Parietal lobe (tissue), 2 donors: Measurements from ENCODE around the gene TSBP1. TPM values are rescaled to one million over a fixed set of nuclear protein-coding genes. Genes with fewer than 3 reads are reported as not detected.

ENCODE experiments used
- small RNA-seq: library from RNA; depleted of rRNA; stranded (forward); fragments of <200 nt; gene quantifications from one replicate; pipeline ENCODE3, GENCODE V24; 2014; ENCODE audit warnings: low replicate concordance
- total RNA-seq: library from RNA; depleted of rRNA; stranded (reverse); fragments of >200 nt; gene quantifications from one replicate; pipeline ENCODE4 v1.2.3, GENCODE V29; 2014

The TSBP1 gene
- total RNA-seq, result not detected

GRCh38 chr6:32371803-32372202 is at the start of gene TSBP1:
TSBP1 (minus strand) TSS chr6:32371903; CDS start chr6:32371706, 197 bp downstream.

DNA sequence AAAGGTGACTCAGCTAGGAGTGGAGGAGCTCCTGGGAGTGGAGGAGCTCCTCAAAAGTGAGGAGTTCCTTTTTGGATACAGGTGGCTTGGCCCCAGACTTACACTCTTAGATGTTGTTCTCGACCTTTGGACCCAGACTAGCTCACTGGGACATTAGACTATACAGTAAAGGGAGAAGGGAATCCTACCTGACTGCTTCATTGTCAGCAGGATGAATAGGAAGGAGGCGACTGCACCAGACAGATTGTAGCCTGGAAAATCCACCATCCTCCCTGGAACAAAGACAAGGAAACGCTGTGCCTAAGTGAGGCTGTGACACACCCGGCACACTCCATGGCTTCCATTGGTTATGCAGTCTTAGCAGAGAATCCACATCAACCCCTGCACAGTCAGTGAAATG is 35.2 kb upstream of the TSBP1 start, which contains the start of gene BTNL2:
Gene BTNL2, minus strand, starts transcription at position 325 of the 400 bp plus-strand sequence. Its CDS starts 58 bp downstream, at position 267.

Small RNA genes lying within 50 kb of the gene (small RNA-seq; reads per million reads assigned to genes)
- not detected for gene RNU6-603P

Other genes with a start within 250 kb of the TSBP1 start
- gene ATF6B, start 243.7 kb downstream of the TSBP1 start, total RNA-seq, result 31.6 TPM
- gene FKBPL, start 241.6 kb downstream of the TSBP1 start, total RNA-seq, result 3.1 TPM
- 1.9 TPM for gene PRRT1, start 220.0 kb downstream of the TSBP1 start, total RNA-seq
- gene PPT2, start 217.8 kb downstream of the TSBP1 start, total RNA-seq, result 17.2 TPM
- gene EGFL8, start 207.3 kb downstream of the TSBP1 start, total RNA-seq, result 5.9 TPM
- gene AGPAT1, start 195.8 kb downstream of the TSBP1 start, total RNA-seq, result 19.1 TPM
- 49.8 TPM for gene RNF5, start 193.5 kb downstream of the TSBP1 start, total RNA-seq
- 0.63 TPM for gene AGER, start 187.7 kb downstream of the TSBP1 start, total RNA-seq
- gene PBX2, start 181.7 kb downstream of the TSBP1 start, total RNA-seq, result 27.2 TPM
- 0.63 TPM for gene GPSM3, start 179.3 kb downstream of the TSBP1 start, total RNA-seq
- gene NOTCH4, start 147.8 kb downstream of the TSBP1 start, total RNA-seq, result 8.8 TPM
- not detected for gene BTNL2, start 35.3 kb upstream of the TSBP1 start, total RNA-seq
- 2.2 TPM for gene HLA-DRA, start 68.0 kb upstream of the TSBP1 start, total RNA-seq
- not detected for gene HLA-DRB5, start 158.4 kb upstream of the TSBP1 start, total RNA-seq
- 1.6 TPM for gene HLA-DRB1, start 217.9 kb upstream of the TSBP1 start, total RNA-seq